ENCODE results near the gene KCNH4. TPM values are rescaled to one million over a fixed set of nuclear protein-coding genes. Genes with fewer than 3 reads are reported as not detected.

The KCNH4 gene
- polyA plus RNA-seq, 1 donor from 2014 or later, result 0.56 TPM

GRCh38 chr17:42193216-42193968 lies 12.4 kb upstream of the KCNH4 start:
- Histone ChIP-seq H3K9me3 (ENCODE audit: low read length) (no peaks in the 10 kb centered on the region), H3K9ac (ENCODE audit: low read length) (no peak overlapping the region), H2AFZ (ENCODE audit: low read depth, low read length) (no peak overlapping the region), H3K36me3 (ENCODE audit: insufficient read depth, low read length) (no peaks in the 10 kb centered on the region), H3K4me3 (ENCODE audit: low read length) (no peak overlapping the region), H4K20me1 (ENCODE audit: insufficient read depth) (no peaks in the 10 kb centered on the region), H3K27ac (ENCODE audit: low read length) (no peak overlapping the region), H3K9me2 (ENCODE audit: insufficient read depth, low read length) (no peaks in the 10 kb centered on the region), H3K27me3 (ENCODE audit: insufficient read depth, low read depth, low read length) (no peaks in the 10 kb centered on the region), H3K79me2 (replicated peaks; ENCODE audit: insufficient read depth, low read length) (no peaks in the 10 kb centered on the region), H3F3A (ENCODE audit: insufficient read depth, low read length, poor library complexity, severe bottlenecking) (no peaks in the 10 kb centered on the region), H3K4me2 (ENCODE audit: low read length) (no peak overlapping the region)
- no peak for TF ChIP-seq POLR2AphosphoS5 (IDR thresholded peaks at IDR 0.05)
- no peak for TF ChIP-seq RAD21 (conservative IDR thresholded peaks at IDR 0.05)
- TF ChIP-seq, protein P1, sequence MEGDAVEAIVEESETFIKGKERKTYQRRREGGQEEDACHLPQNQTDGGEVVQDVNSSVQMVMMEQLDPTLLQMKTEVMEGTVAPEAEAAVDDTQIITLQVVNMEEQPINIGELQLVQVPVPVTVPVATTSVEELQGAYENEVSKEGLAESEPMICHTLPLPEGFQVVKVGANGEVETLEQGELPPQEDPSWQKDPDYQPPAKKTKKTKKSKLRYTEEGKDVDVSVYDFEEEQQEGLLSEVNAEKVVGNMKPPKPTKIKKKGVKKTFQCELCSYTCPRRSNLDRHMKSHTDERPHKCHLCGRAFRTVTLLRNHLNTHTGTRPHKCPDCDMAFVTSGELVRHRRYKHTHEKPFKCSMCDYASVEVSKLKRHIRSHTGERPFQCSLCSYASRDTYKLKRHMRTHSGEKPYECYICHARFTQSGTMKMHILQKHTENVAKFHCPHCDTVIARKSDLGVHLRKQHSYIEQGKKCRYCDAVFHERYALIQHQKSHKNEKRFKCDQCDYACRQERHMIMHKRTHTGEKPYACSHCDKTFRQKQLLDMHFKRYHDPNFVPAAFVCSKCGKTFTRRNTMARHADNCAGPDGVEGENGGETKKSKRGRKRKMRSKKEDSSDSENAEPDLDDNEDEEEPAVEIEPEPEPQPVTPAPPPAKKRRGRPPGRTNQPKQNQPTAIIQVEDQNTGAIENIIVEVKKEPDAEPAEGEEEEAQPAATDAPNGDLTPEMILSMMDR (IDR thresholded peaks at IDR 0.05; ENCODE audit: poor library complexity, severe bottlenecking), result no peak
- no peak for TF ChIP-seq EZH2 (IDR thresholded peaks at IDR 0.05; ENCODE audit: borderline replicate concordance, insufficient read depth, low read length, poor library complexity, severe bottlenecking)
- TF ChIP-seq SMC3 (conservative IDR thresholded peaks at IDR 0.05; ENCODE audit: poor library complexity), result no peak
- TF ChIP-seq TAF1 (IDR thresholded peaks at IDR 0.05; ENCODE audit: low read depth), result no peak
- TF ChIP-seq, protein P2, sequence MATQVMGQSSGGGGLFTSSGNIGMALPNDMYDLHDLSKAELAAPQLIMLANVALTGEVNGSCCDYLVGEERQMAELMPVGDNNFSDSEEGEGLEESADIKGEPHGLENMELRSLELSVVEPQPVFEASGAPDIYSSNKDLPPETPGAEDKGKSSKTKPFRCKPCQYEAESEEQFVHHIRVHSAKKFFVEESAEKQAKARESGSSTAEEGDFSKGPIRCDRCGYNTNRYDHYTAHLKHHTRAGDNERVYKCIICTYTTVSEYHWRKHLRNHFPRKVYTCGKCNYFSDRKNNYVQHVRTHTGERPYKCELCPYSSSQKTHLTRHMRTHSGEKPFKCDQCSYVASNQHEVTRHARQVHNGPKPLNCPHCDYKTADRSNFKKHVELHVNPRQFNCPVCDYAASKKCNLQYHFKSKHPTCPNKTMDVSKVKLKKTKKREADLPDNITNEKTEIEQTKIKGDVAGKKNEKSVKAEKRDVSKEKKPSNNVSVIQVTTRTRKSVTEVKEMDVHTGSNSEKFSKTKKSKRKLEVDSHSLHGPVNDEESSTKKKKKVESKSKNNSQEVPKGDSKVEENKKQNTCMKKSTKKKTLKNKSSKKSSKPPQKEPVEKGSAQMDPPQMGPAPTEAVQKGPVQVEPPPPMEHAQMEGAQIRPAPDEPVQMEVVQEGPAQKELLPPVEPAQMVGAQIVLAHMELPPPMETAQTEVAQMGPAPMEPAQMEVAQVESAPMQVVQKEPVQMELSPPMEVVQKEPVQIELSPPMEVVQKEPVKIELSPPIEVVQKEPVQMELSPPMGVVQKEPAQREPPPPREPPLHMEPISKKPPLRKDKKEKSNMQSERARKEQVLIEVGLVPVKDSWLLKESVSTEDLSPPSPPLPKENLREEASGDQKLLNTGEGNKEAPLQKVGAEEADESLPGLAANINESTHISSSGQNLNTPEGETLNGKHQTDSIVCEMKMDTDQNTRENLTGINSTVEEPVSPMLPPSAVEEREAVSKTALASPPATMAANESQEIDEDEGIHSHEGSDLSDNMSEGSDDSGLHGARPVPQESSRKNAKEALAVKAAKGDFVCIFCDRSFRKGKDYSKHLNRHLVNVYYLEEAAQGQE (IDR thresholded peaks at IDR 0.05; ENCODE audit: borderline replicate concordance), result no peak
- TF ChIP-seq MXI1 (conservative IDR thresholded peaks at IDR 0.05; ENCODE audit: poor library complexity, severe bottlenecking), result no peak
- no peak for TF ChIP-seq EP300 (conservative IDR thresholded peaks at IDR 0.05; ENCODE audit: poor library complexity, severe bottlenecking)

DNA sequence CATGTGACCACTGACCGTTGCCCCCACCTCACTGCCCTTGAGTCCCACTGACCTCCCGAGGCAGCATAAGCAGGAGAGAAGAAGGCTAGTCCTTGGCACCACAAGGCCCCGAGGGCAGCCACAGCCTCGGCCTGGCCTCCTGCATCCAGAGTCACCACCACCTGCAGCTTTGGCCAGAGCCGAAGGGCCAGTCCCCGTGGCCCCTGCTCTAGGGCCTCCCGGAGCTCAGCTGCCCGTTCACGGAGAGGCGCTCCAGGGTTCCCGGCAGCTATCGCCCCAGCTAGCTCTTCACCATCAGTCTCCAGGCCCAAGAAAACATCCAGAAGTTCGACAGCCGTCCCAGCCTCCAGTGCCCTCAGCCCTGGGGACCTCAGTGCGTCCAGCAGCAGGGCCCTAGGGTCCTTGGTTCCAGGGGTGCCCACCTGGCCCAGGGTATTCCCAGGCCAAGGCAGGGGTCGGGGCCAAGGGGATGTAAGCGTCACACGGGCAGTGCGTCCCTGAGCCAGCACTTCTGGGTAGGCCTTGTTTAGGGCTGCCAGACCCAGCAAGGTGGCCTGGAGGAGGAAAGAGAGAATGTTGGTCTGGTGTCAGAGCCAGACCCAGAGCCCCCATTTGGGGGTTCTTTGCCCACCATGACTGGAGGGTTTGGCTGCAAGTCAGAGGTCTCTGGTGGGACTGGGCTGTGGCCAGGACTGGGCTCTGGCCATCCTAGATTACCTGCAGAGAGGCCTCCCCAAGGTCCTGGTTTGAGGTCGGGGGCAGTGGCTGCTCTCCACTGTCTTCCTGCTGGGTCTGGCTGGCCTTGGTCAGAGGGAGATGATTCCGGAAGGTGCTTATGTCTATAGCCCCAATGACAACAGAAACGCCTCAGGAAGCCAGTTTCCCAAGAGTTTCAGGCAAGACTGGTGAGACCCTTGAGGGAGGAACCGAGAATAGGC lies 11.5 kb upstream of the KCNH4 start:
- no peak overlapping the region for H3K27ac ChIP-seq (ENCODE audit: low read length)
- no peak overlapping the region for H3K9ac ChIP-seq (ENCODE audit: low read length)
- H3K4me3 ChIP-seq (ENCODE audit: low read length), result no peak overlapping the region

More for the DNA sequence above, 11.5 kb upstream of the KCNH4 start:
- no peaks in the 10 kb centered on the region for H3K36me3 ChIP-seq (ENCODE audit: insufficient read depth, low read length)
- H3K4me2 ChIP-seq (ENCODE audit: low read length), result no peak overlapping the region
- no peaks in the 10 kb centered on the region for H3F3A ChIP-seq (ENCODE audit: insufficient read depth, low read length, poor library complexity, severe bottlenecking)
- no peaks in the 10 kb centered on the region for H3K9me3 ChIP-seq (ENCODE audit: low read length)
- H3K9me2 ChIP-seq (ENCODE audit: insufficient read depth, low read length), result no peaks in the 10 kb centered on the region
- no peaks in the 10 kb centered on the region for H4K20me1 ChIP-seq (ENCODE audit: insufficient read depth)
- no peak overlapping the region for H2AFZ ChIP-seq (ENCODE audit: low read depth, low read length)
- H3K27me3 ChIP-seq (ENCODE audit: insufficient read depth, low read depth, low read length), result no peaks in the 10 kb centered on the region
- no peak for TF ChIP-seq EZH2 (IDR thresholded peaks at IDR 0.05; ENCODE audit: borderline replicate concordance, insufficient read depth, low read length, poor library complexity, severe bottlenecking)
- TF ChIP-seq TAF1 (IDR thresholded peaks at IDR 0.05; ENCODE audit: low read depth), result no peak
- no peak for TF ChIP-seq MXI1 (conservative IDR thresholded peaks at IDR 0.05; ENCODE audit: poor library complexity, severe bottlenecking)
- TF ChIP-seq EP300 (conservative IDR thresholded peaks at IDR 0.05; ENCODE audit: poor library complexity, severe bottlenecking), result no peak
- no peaks in the 10 kb centered on the region for H3K79me2 ChIP-seq (replicated peaks; ENCODE audit: insufficient read depth, low read length)

Data from neural cell (in vitro differentiated cells).